ENCODE data around the gene BST2.

BST2 gene, protein sequence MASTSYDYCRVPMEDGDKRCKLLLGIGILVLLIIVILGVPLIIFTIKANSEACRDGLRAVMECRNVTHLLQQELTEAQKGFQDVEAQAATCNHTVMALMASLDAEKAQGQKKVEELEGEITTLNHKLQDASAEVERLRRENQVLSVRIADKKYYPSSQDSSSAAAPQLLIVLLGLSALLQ

GRCh38 chr19:17405250-17406045 is at the start of gene BST2:
Gene BST2 (minus strand): TSS chr19:17405630. CDS start chr19:17405575, 55 bp downstream.
- H3K27ac ChIP-seq (ENCODE audit: low read depth, low read length): peak within 1 kb of the TSS; percentile 70
- H3K27me3 ChIP-seq (ENCODE audit: control insufficient read depth, insufficient read depth, low read length): no peaks in the 10 kb centered on the region
- peaks cover 2% of the 10 kb centered on the region for H3K4me1 ChIP-seq (ENCODE audit: control insufficient read depth, insufficient read depth, low read length)
- H3K36me3 ChIP-seq (ENCODE audit: control insufficient read depth, insufficient read depth, low read length): no peaks in the 10 kb centered on the region
- H3K9ac ChIP-seq (ENCODE audit: low read length): peak within 1 kb of the TSS; percentile 34
- H3K4me3 ChIP-seq (ENCODE audit: low read length): peak within 1 kb of the TSS; percentile 69

DNA sequence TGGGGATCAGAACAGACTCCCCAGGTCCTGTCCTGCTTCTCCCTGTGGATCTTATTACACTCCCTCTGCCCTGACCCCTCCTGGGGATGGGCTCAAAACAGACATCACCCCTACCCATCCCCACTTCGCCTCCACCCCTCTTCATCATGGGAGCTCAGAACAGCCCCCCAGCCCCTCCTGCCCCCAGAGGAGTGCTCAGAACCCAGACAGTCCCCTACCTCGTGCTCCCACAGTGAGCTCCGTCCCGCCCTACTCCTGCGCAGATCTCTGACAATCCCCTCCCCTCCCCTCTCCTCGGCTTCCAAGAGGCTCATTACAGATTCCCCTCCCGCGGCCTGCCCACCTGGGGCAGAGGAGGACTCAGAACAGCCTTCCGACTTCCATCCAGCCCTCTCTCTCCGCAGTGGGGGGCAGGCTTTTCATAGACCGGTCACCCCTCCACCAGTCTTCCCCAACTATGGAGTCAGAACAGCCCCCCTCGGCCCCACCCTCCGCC is 49.2 kb upstream of the BST2 start:
- no peak overlapping the region for H3K4me3 ChIP-seq (ENCODE audit: low read length)
- H3K4me1 ChIP-seq (ENCODE audit: control insufficient read depth, insufficient read depth, low read length): no peaks in the 10 kb centered on the region
- H3K9ac ChIP-seq (ENCODE audit: low read length): no peak overlapping the region
- no peaks in the 10 kb centered on the region for H3K36me3 ChIP-seq (ENCODE audit: control insufficient read depth, insufficient read depth, low read length)
- H3K27me3 ChIP-seq (ENCODE audit: control insufficient read depth, insufficient read depth, low read length): peaks cover 11% of the 10 kb centered on the region
- no peak overlapping the region for H3K27ac ChIP-seq (ENCODE audit: low read depth, low read length)

DNA sequence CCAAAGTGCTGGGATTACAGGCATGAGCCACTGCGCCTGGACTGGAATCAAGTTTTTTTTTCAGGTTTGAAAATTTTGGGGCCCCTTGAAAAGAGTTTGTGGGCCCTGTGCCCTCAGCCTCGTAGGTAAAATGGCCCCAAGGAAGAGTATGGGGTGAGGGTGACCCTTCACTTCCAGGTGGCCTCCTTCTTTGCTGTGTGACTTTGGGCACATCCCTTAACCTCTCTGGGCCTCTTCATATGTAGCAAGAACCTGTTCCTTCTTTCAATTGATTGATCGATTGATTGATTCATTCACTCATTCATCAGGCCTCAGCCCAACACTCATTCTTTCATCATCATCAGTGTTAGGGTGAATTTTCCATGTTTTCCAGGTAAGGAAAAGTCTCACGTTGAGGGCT is 46.4 kb upstream of the BST2 start:
- peaks cover 8% of the 10 kb centered on the region for H3K27me3 ChIP-seq (ENCODE audit: control insufficient read depth, insufficient read depth, low read length)
- no peak overlapping the region for H3K9ac ChIP-seq (ENCODE audit: low read length)
- H3K36me3 ChIP-seq (ENCODE audit: control insufficient read depth, insufficient read depth, low read length): no peaks in the 10 kb centered on the region
- H3K4me1 ChIP-seq (ENCODE audit: control insufficient read depth, insufficient read depth, low read length): no peaks in the 10 kb centered on the region
- no peak overlapping the region for H3K4me3 ChIP-seq (ENCODE audit: low read length)
- H3K27ac ChIP-seq (ENCODE audit: low read depth, low read length): no peak overlapping the region

DNA sequence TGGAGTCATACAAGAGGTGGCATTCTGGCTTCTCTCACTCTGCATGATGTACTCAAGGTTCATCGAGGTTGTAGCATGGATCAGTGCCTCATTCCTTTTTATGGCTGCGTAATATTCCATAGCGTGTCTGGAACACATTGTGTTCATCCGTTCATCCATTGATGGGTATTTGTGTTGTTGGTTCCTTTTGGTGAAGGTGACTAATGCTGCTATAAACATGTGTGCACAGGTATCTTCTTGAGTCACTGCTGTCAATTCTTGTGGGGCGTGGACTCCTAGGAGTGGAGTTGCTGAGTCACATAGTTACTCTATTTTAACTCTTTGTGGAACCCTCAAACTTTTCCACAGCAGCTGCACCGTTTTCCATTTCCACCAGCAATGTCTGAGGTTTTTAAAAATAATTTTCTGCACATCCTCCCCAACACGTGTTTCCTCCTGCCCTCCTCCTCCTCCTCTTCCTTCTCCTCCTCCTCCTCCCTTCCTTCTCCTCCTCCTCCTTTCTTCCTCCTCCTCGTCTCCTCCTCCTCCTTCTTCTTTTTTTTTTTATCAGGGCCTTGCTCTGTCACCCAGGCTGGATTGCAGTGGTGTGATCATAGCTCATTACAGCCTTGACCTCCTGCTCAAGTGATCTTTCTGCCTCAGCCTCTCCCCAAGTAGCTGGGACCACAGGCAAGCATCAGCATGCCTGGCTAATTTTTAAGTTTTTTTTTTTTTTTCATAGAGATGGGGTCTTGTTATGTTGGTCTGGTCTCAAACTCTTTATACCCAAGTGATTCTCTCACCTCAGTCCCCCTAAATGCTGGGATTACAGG is 45.0 kb upstream of the BST2 start:
- H3K27ac ChIP-seq (ENCODE audit: low read depth, low read length): no peak overlapping the region
- peaks cover 8% of the 10 kb centered on the region for H3K27me3 ChIP-seq (ENCODE audit: control insufficient read depth, insufficient read depth, low read length)
- H3K4me1 ChIP-seq (ENCODE audit: control insufficient read depth, insufficient read depth, low read length): no peaks in the 10 kb centered on the region
- H3K9ac ChIP-seq (ENCODE audit: low read length): no peak overlapping the region
- H3K36me3 ChIP-seq (ENCODE audit: control insufficient read depth, insufficient read depth, low read length): no peaks in the 10 kb centered on the region
- no peak overlapping the region for H3K4me3 ChIP-seq (ENCODE audit: low read length)

DNA sequence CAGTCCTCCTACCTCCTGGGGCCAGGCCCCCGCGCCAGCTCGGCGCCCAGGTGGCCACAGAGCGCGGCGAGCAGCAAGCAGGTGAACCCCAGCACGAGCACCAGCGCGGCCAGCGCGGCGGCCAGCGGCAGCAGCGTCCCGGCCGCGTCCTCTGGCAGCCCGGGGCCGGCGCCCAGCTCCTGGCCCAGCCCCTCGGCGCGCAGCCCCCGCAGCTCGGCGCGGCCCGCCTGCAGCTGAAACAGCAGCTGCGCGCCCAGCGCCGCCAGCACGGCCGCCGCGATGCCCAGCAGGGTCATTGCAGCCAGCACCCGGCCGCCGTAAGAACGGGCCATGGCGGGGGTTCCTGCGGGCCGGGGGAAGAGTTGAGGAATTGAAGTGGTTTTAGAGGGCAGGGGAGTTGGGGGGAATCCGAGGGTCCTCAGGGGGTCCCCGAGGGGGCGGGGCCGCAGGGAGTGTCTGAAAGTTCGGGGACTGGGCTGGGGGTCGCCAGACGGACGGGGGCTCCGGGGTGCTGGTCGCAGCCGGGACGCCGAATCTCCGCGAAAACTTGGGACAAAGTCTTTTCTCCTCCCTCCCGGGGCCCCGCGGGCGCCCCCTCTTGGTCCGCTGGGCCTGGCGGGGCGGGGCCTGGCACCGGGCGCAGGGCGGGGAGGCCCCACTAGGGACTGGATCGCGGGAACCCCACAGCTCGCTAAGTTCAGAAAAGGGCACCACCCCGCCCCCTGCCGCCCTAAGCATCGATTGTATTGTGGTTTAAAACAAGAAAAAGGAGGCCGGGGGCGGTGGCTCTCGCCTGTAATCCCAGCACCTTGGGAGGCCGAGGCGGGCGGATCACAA is 42.9 kb upstream of the BST2 start, which contains the start of gene TMEM221:
TSS of gene TMEM221 (minus strand) at position 538 of the 837 bp plus-strand sequence. CDS start at position 332, 206 bp downstream.
- peak within 1 kb of the TSS; percentile 51 for H3K4me3 ChIP-seq (ENCODE audit: low read length)
- no peak within 1 kb of the TSS for H3K9ac ChIP-seq (ENCODE audit: low read length)
- H3K27me3 ChIP-seq (ENCODE audit: control insufficient read depth, insufficient read depth, low read length): peaks cover 2% of the 10 kb centered on the region
- no peaks in the 10 kb centered on the region for H3K4me1 ChIP-seq (ENCODE audit: control insufficient read depth, insufficient read depth, low read length)
- no peaks in the 10 kb centered on the region for H3K36me3 ChIP-seq (ENCODE audit: control insufficient read depth, insufficient read depth, low read length)
- H3K27ac ChIP-seq (ENCODE audit: low read depth, low read length): no peak within 1 kb of the TSS

GRCh38 chr19:17447704-17448130 is 42.3 kb upstream of the BST2 start:
- peak overlapping the region; percentile 51 for H3K4me3 ChIP-seq (ENCODE audit: low read length)
- no peak overlapping the region for H3K9ac ChIP-seq (ENCODE audit: low read length)
- no peak overlapping the region for H3K27ac ChIP-seq (ENCODE audit: low read depth, low read length)
- H3K4me1 ChIP-seq (ENCODE audit: control insufficient read depth, insufficient read depth, low read length): no peaks in the 10 kb centered on the region
- H3K36me3 ChIP-seq (ENCODE audit: control insufficient read depth, insufficient read depth, low read length): no peaks in the 10 kb centered on the region
- H3K27me3 ChIP-seq (ENCODE audit: control insufficient read depth, insufficient read depth, low read length): peaks cover 2% of the 10 kb centered on the region

- no peaks in the 10 kb centered on the region for H3K36me3 ChIP-seq (ENCODE audit: control insufficient read depth, insufficient read depth, low read length)
- no peak overlapping the region for H3K4me3 ChIP-seq (ENCODE audit: low read length)
- no peaks in the 10 kb centered on the region for H3K4me1 ChIP-seq (ENCODE audit: control insufficient read depth, insufficient read depth, low read length)
- no peak overlapping the region for H3K27ac ChIP-seq (ENCODE audit: low read depth, low read length)
- H3K9ac ChIP-seq (ENCODE audit: low read length): no peak overlapping the region
- H3K27me3 ChIP-seq (ENCODE audit: control insufficient read depth, insufficient read depth, low read length): peaks cover 2% of the 10 kb centered on the region
Observed at GRCh38 chr19:17445526-17446165, 40.2 kb upstream of the BST2 start.

DNA sequence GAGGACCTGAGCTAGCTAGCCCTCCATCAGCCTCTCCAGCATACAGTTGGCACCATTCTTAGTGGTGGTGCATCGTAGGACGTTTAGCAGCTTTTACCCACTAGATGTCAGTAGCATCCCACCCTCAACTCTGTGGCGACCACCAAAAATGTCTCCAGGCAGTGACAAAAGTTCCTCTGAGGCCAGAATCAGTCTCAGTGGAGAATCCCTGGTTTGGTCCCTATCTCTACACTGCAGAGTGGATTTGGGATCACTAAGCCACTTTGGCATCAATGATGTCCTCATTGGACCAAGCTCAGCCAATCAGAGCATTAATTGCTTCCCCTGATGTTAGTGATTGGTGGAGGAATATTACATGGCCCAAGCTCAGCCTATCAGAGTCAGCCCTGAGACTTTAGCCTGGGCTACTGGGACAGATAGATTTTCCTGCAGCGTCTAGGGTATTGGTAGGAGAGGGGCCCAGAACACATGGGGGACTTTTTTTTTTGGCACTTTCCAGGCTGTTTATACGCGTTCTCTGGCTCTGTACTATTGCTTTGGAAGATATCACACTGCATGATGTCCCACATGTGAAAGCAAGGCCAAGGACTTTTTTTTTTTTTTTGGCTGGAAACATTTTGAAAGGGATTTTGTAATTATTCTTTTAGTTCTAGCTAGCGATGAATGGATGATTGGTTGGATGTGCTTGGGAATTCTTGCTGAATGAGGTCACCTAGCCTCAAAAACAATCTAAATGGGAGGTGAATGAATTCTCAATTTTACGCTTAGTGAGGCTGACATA is 36.0 kb upstream of the BST2 start:
- Histone ChIP-seq H3K4me3 (ENCODE audit: low read length) (no peak overlapping the region), H3K36me3 (ENCODE audit: control insufficient read depth, insufficient read depth, low read length) (no peaks in the 10 kb centered on the region), H3K27me3 (ENCODE audit: control insufficient read depth, insufficient read depth, low read length) (no peaks in the 10 kb centered on the region), H3K27ac (ENCODE audit: low read depth, low read length) (no peak overlapping the region), H3K4me1 (ENCODE audit: control insufficient read depth, insufficient read depth, low read length) (no peaks in the 10 kb centered on the region), H3K9ac (ENCODE audit: low read length) (no peak overlapping the region)

DNA sequence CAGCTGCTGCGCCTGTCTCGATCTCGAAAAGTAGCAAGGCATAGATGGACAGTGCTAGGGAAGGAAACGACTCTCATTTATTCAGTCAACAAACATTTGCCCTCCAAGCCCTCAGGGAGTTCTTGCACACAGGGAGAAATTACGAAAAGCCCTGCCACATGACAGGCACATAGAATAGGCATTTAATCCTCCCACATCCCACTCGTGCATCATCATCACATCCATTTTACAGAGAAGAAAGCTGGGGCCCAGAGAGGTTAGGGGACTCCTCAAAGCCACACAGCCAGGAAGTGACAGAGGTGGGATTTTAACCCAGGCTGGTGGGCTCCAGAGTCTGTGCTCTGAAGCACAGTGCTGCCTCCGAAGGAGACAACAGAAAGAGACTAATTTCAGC is 31.4 kb upstream of the BST2 start:
- H3K9ac ChIP-seq (ENCODE audit: low read length): no peak overlapping the region
- no peaks in the 10 kb centered on the region for H3K4me1 ChIP-seq (ENCODE audit: control insufficient read depth, insufficient read depth, low read length)
- no peaks in the 10 kb centered on the region for H3K36me3 ChIP-seq (ENCODE audit: control insufficient read depth, insufficient read depth, low read length)
- H3K27ac ChIP-seq (ENCODE audit: low read depth, low read length): no peak overlapping the region
- no peak overlapping the region for H3K4me3 ChIP-seq (ENCODE audit: low read length)
- no peaks in the 10 kb centered on the region for H3K27me3 ChIP-seq (ENCODE audit: control insufficient read depth, insufficient read depth, low read length)

DNA sequence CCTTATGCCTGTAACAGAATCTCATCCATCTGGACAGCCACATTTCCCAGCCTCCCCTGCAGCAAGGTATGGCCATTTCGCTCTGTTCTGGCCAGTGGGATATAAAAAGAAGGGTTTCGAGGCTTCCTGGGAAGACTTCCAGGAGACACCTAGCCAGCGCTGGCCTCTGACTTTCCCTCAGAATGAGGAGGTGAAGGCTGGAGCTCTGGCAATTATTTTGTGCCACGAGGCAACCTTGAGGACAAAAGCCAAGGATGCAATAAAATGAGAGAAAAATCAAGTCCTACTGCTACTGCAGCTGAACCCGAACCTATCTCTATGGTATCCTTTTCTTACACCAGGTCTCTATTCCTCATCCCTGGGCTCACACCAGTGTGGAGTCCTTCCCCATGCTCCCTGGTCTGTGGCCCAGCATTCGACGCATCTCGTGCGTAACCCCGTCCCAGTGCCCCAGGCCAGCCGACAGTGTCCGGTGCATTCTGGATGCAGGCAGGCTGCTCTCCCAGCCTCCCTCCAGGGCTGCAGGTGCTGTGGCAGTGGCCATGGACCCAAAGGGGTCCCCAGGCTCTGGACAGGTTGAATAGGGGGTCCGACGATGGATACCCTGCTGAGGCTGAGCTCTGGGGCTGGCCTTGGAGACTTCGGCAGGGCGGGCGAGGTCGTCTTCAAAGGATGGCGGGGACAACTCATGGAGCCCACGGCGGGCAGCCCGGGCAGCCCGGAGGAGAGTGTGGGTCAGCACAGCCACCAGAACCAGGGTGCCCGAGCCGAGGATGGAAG is 30.9 kb upstream of the BST2 start:
- Histone ChIP-seq H3K4me1 (ENCODE audit: control insufficient read depth, insufficient read depth, low read length) (no peaks in the 10 kb centered on the region), H3K27ac (ENCODE audit: low read depth, low read length) (no peak overlapping the region), H3K27me3 (ENCODE audit: control insufficient read depth, insufficient read depth, low read length) (no peaks in the 10 kb centered on the region), H3K4me3 (ENCODE audit: low read length) (no peak overlapping the region), H3K36me3 (ENCODE audit: control insufficient read depth, insufficient read depth, low read length) (no peaks in the 10 kb centered on the region), H3K9ac (ENCODE audit: low read length) (no peak overlapping the region)
